IPS DF 4.7 (cell line): Measurements from ENCODE around the gene ELP2.
"Not testable (repeated sequence)": the region's sequence is repeated elsewhere in the genome, so short reads cannot be mapped to it uniquely, and the experiment has no call there.

ENCODE experiments used
- DNase-seq: peaks from one replicate; pipeline ENCODE4 v3.0.0-alpha.2; 2013; ENCODE audit warnings: low spot score; ENCODE audit errors: extremely low read depth

ELP2 gene

GRCh38 chr18:36157441-36157840, 27.7 kb downstream of the ELP2 start:
- no peak for DNase-seq

- DNase-seq: no peak
Observed at GRCh38 chr18:36158266-36158867, 28.7 kb downstream of the ELP2 start.

GRCh38 chr18:36160959-36161371, 31.3 kb downstream of the ELP2 start:
- DNase-seq: no peak

GRCh38 chr18:36162981-36163380, 33.3 kb downstream of the ELP2 start:
- no peak for DNase-seq

- no peak for DNase-seq
Observed at GRCh38 chr18:36167692-36168218, 38.1 kb downstream of the ELP2 start.

GRCh38 chr18:36168296-36168695, 38.6 kb downstream of the ELP2 start:
- not testable (repeated sequence) for DNase-seq

GRCh38 chr18:36169938-36170337, 40.2 kb downstream of the ELP2 start:
- no peak for DNase-seq

- DNase-seq: no peak
Observed at GRCh38 chr18:36175481-36175880, 45.8 kb downstream of the ELP2 start.

- no peak for DNase-seq
Observed at GRCh38 chr18:36176177-36176584, 46.5 kb downstream of the ELP2 start.

- DNase-seq: no peak
Observed at GRCh38 chr18:36176711-36177110, 47.0 kb downstream of the ELP2 start.

- no peak for DNase-seq
Observed at GRCh38 chr18:36177913-36178312, 48.2 kb downstream of the ELP2 start.

GRCh38 chr18:36179562-36180355, 50.1 kb downstream of the ELP2 start:
- DNase-seq: no peak

GRCh38 chr18:36181441-36181840, 51.7 kb downstream of the ELP2 start:
- no peak for DNase-seq

- no peak for DNase-seq
Observed at GRCh38 chr18:36181898-36182506, 52.3 kb downstream of the ELP2 start.

GRCh38 chr18:36183033-36183432, 53.3 kb downstream of the ELP2 start:
- DNase-seq: no peak

GRCh38 chr18:36183987-36184386, 54.3 kb downstream of the ELP2 start:
- DNase-seq: no peak

- no peak for DNase-seq
Observed at GRCh38 chr18:36185157-36185556, 55.5 kb downstream of the ELP2 start.

GRCh38 chr18:36185901-36186460, 56.3 kb downstream of the ELP2 start:
- no peak for DNase-seq

GRCh38 chr18:36186461-36187192, 56.9 kb downstream of the ELP2 start:
- DNase-seq: no peak

- DNase-seq: no peak
Observed at GRCh38 chr18:36187193-36187825, 57.6 kb downstream of the ELP2 start, which contains the start of gene MOCOS. Gene MOCOS, plus strand, starts transcription at chr18:36187497. Its CDS starts 43 bp downstream, at chr18:36187540.
